OCI-LY7 (cell line): Measurements from ENCODE around the gene ATXN10. TPM values are rescaled to one million over a fixed set of nuclear protein-coding genes. Genes with fewer than 3 reads are reported as not detected.
"Not testable (repeated sequence)": the region's sequence is repeated elsewhere in the genome, so short reads cannot be mapped to it uniquely, and the experiment has no call there.

Experiments used
- BruUV-seq: library from RNA; stranded (reverse); fragments of 400-500 nt; replicated peaks from 2 replicates; lab custom pipeline; 2021; lab: Mats Ljungman, UMichigan
- CTCF ChIA-PET: fragments of 300-600 bp; sonication (Branson Sonifier 250); formaldehyde crosslinking; loops from one replicate; lab custom pipeline; 2022; ENCODE audit warnings: antibody characterized with exemption; ENCODE audit not compliant: unreplicated experiment; lab: Charles Lee
- POLR2A ChIA-PET: fragments of 300-600 bp; sonication (Branson Sonifier 250); formaldehyde crosslinking; loops from one replicate; lab custom pipeline; 2022; ENCODE audit warnings: antibody characterized with exemption; lab: Charles Lee
- DNase-seq: peaks from one replicate; pipeline ENCODE4 v3.0.0-alpha.2; 2015; ENCODE audit warnings: low spot score
- H2AFZ ChIP-seq: fragments of 200-600 bp; sonication (generic), shearing (Covaris generic); 2 replicates; pipeline ENCODE4 v1.6.1; 2014; ENCODE audit warnings: mild to moderate bottlenecking, antibody characterized with exemption, low read length, moderate library complexity
- H3K27ac ChIP-seq: fragments of 200-600 bp; sonication (generic); 2 replicates; pipeline ENCODE4 v1.5.1; 2014; ENCODE audit warnings: mixed run types, low read depth, mild to moderate bottlenecking, moderate library complexity, low read length, inconsistent platforms; ENCODE audit not compliant: poor library complexity, severe bottlenecking
- H3K36me3 ChIP-seq: fragments of 200-600 bp; sonication (generic); 2 replicates; pipeline ENCODE4 v1.6.1; 2014; ENCODE audit warnings: mild to moderate bottlenecking, antibody characterized with exemption, low read length, moderate library complexity, mixed read lengths; ENCODE audit not compliant: insufficient read depth
- H3K4me1 ChIP-seq: fragments of 200-600 bp; sonication (generic); 2 replicates; pipeline ENCODE4 v1.5.1; 2014; ENCODE audit warnings: mild to moderate bottlenecking, low read length; ENCODE audit not compliant: insufficient read depth, poor library complexity, severe bottlenecking
- H3K4me2 ChIP-seq: fragments of 200-600 bp; sonication (generic); 2 replicates; pipeline ENCODE4 v1.6.1; 2014; ENCODE audit warnings: mild to moderate bottlenecking, low read length
- H3K4me3 ChIP-seq: fragments of 200-600 bp; sonication (generic); 2 replicates; pipeline ENCODE4 v1.5.1; 2014; ENCODE audit warnings: mild to moderate bottlenecking, low read depth, low read length; ENCODE audit not compliant: poor library complexity, severe bottlenecking
- H3K79me2 ChIP-seq: fragments of 200-600 bp; sonication (generic); 2 replicates; pipeline ENCODE4 v1.6.1; 2016; ENCODE audit warnings: low read depth, mild to moderate bottlenecking, low read length, moderate library complexity, mixed read lengths; ENCODE audit not compliant: insufficient read depth
- H3K9me2 ChIP-seq: fragments of 200-600 bp; sonication (generic); 2 replicates; pipeline ENCODE4 v1.6.1; 2016; ENCODE audit warnings: mild to moderate bottlenecking, low read length, mixed read lengths; ENCODE audit not compliant: insufficient read depth
- H3K9me3 ChIP-seq: fragments of 200-600 bp; sonication (generic); 2 replicates; pipeline ENCODE4 v1.6.1; 2014; ENCODE audit warnings: mild to moderate bottlenecking, mixed run types, low read length, mixed read lengths
- H4K20me1 ChIP-seq: fragments of 200-600 bp; sonication (generic); 2 replicates; pipeline ENCODE4 v1.6.1; 2014; ENCODE audit warnings: mild to moderate bottlenecking, antibody characterized with exemption, low read length, moderate library complexity, mixed read lengths; ENCODE audit not compliant: insufficient read depth
- EZH2phosphoT487 ChIP-seq: fragments of 200-600 bp; sonication (generic); IDR thresholded peaks from 2 replicates; pipeline ENCODE4 v1.6.1; 2018; ENCODE audit warnings: low read depth, borderline replicate concordance, mild to moderate bottlenecking, mixed run types, antibody characterized with exemption, low read length, moderate library complexity, mixed read lengths
- intact Hi-C: fragments of 100-400 bp; cut with micrococcal nuclease; formaldehyde crosslinking; loops from one replicate; pipeline ENCODE4 v1.10.0; 2022; ENCODE audit not compliant: unreplicated experiment
- total RNA-seq, 2 experiments: library from RNA; depleted of rRNA in 1 of 2; stranded (reverse); fragments of >200 nt in 1 of 2; shearing (Covaris generic) in 1 of 2; gene quantifications; 2 replicates each; pipeline ENCODE4 v1.2.3, GENCODE V29; 2014 to 2022
- TF ChIP-seq, protein P1 (sequence below): fragments of 200-600 bp; sonication (generic); conservative IDR thresholded peaks from 2 replicates; pipeline ENCODE4 v1.5.1; 2014; ENCODE audit warnings: mild to moderate bottlenecking, antibody characterized with exemption, low read length, moderate library complexity, mixed read lengths

Gene ATXN10
- total RNA-seq, 2 experiments from 2014 or later: 66.1 to 197 TPM

- TF ChIP-seq EZH2phosphoT487: no peak
- TF ChIP-seq, protein P1, sequence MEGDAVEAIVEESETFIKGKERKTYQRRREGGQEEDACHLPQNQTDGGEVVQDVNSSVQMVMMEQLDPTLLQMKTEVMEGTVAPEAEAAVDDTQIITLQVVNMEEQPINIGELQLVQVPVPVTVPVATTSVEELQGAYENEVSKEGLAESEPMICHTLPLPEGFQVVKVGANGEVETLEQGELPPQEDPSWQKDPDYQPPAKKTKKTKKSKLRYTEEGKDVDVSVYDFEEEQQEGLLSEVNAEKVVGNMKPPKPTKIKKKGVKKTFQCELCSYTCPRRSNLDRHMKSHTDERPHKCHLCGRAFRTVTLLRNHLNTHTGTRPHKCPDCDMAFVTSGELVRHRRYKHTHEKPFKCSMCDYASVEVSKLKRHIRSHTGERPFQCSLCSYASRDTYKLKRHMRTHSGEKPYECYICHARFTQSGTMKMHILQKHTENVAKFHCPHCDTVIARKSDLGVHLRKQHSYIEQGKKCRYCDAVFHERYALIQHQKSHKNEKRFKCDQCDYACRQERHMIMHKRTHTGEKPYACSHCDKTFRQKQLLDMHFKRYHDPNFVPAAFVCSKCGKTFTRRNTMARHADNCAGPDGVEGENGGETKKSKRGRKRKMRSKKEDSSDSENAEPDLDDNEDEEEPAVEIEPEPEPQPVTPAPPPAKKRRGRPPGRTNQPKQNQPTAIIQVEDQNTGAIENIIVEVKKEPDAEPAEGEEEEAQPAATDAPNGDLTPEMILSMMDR: no peak
- DNase-seq: no peak
Measured at GRCh38 chr22:45709060-45709739, 37.6 kb downstream of the ATXN10 start.

GRCh38 chr22:45709866-45710265 is 38.2 kb downstream of the ATXN10 start:
- ChIA-PET CTCF (no interaction called here), POLR2A (no interaction called here)
- H3K79me2 ChIP-seq: peaks cover 9% of the 10 kb centered on the region; the same call in 1 of the 2 replicates
- intact Hi-C loops: no loop called here
- H3K4me1 ChIP-seq: no peaks in the 10 kb centered on the region
- H3K9me2 ChIP-seq: no peaks in the 10 kb centered on the region
- H3K9me3 ChIP-seq: no peaks in the 10 kb centered on the region
- no peak overlapping the region for H3K27ac ChIP-seq
- H3K36me3 ChIP-seq: peaks cover 83% of the 10 kb centered on the region
- H4K20me1 ChIP-seq: no peaks in the 10 kb centered on the region
- H2AFZ ChIP-seq: no peak overlapping the region
- no TSS peak for BruUV-seq
- no peak for DNase-seq
- TF ChIP-seq EZH2phosphoT487: no peak
- TF ChIP-seq, protein P1: no peak
- no peak overlapping the region for H3K4me2 ChIP-seq
- H3K4me3 ChIP-seq: no peak overlapping the region

More at GRCh38 chr22:45709060-45709739, 37.6 kb downstream of the ATXN10 start:
- Histone ChIP-seq H3K9me3 (no peaks in the 10 kb centered on the region), H3K4me2 (no peak overlapping the region), H3K4me3 (no peak overlapping the region), H3K79me2 (peaks cover 9% of the 10 kb centered on the region; the same call in 1 of the 2 replicates), H3K4me1 (no peaks in the 10 kb centered on the region), H4K20me1 (no peaks in the 10 kb centered on the region), H3K36me3 (peaks cover 88% of the 10 kb centered on the region), H3K27ac (no peak overlapping the region), H2AFZ (no peak overlapping the region), H3K9me2 (no peaks in the 10 kb centered on the region)
- CTCF ChIA-PET: no interaction called here
- intact Hi-C loops: no loop called here
- no TSS peak for BruUV-seq
- POLR2A ChIA-PET: no interaction called here

GRCh38 chr22:45710469-45710868 is 38.8 kb downstream of the ATXN10 start:
- H3K4me1 ChIP-seq: no peaks in the 10 kb centered on the region
- TF ChIP-seq EZH2phosphoT487: no peak
- TF ChIP-seq, protein P1: no peak
- intact Hi-C loops: no loop called here
- no peak for DNase-seq
- no TSS peak for BruUV-seq
- H3K9me2 ChIP-seq: no peaks in the 10 kb centered on the region
- no peaks in the 10 kb centered on the region for H3K9me3 ChIP-seq
- H2AFZ ChIP-seq: no peak overlapping the region
- H3K36me3 ChIP-seq: peaks cover 84% of the 10 kb centered on the region
- CTCF ChIA-PET: no interaction called here
- no peak overlapping the region for H3K4me2 ChIP-seq
- H3K79me2 ChIP-seq: peaks cover 9% of the 10 kb centered on the region; the same call in 1 of the 2 replicates
- POLR2A ChIA-PET: no interaction called here
- H3K4me3 ChIP-seq: no peak overlapping the region
- no peak overlapping the region for H3K27ac ChIP-seq
- no peaks in the 10 kb centered on the region for H4K20me1 ChIP-seq

GRCh38 chr22:45714390-45714789 is 42.8 kb downstream of the ATXN10 start:
- H3K4me1 ChIP-seq, H3K4me3 ChIP-seq, H3K4me2 ChIP-seq, H3K27ac ChIP-seq, CTCF ChIA-PET, DNase-seq, POLR2A ChIA-PET, H2AFZ ChIP-seq, BruUV-seq, H3K9me2 ChIP-seq, intact Hi-C loops, H4K20me1 ChIP-seq, H3K9me3 ChIP-seq, H3K79me2 ChIP-seq: not testable (repeated sequence)
- H3K36me3 ChIP-seq: peaks cover 82% of the 10 kb centered on the region
